ENCODE data around the gene TMEM69. TPM values are rescaled to one million over a fixed set of nuclear protein-coding genes. Genes with fewer than 3 reads are reported as not detected.

Gene TMEM69
- total and polyA plus RNA-seq, 2 of the 8 experiments (the other 6 are each of a cell fraction or from before 2014, with no cell fraction given) = 39.0 to 123 TPM

- TF ChIP-seq CHD7 (IDR thresholded peaks at IDR 0.05; ENCODE audit: insufficient replicate concordance, low read length) (no peak), MAX (IDR thresholded peaks at IDR 0.05) (no peak), BCL11A (IDR thresholded peaks at IDR 0.05; ENCODE audit: low read depth in 2 of 2, low read length in 2 of 2) (no peak), RAD21 (IDR thresholded peaks at IDR 0.05 in 1 of 2, conservative IDR thresholded peaks at IDR 0.05 in 1 of 2; ENCODE audit: low read depth in 2 of 2, low read length in 2 of 2) (no peak)
These were observed 29.8 kb upstream of the TMEM69 start (continued) for GRCh38 chr1:45658171-45658570.
